ENCODE measurements around the gene CHCHD10.

Gene CHCHD10

GRCh38 chr22:23763954-23764353, 3.8 kb downstream of the CHCHD10 start:
- TF ChIP-seq ISL1 (CRISPR knock-in tag; IDR thresholded peaks at IDR 0.05) (no peak), TCF4 (CRISPR knock-in tag; IDR thresholded peaks at IDR 0.05; ENCODE audit: borderline replicate concordance) (no peak), TOX (CRISPR knock-in tag; IDR thresholded peaks at IDR 0.05; ENCODE audit: borderline replicate concordance) (no peak), ZNF565 (CRISPR knock-in tag; conservative IDR thresholded peaks at IDR 0.05; ENCODE audit: low read depth) (no peak), ESRRG (CRISPR knock-in tag; IDR thresholded peaks at IDR 0.05) (no peak), POU6F1 (CRISPR knock-in tag; IDR thresholded peaks at IDR 0.05; ENCODE audit: borderline replicate concordance, low read depth) (no peak), ZNF8 (CRISPR knock-in tag; IDR thresholded peaks at IDR 0.05) (no peak), BACH2 (CRISPR knock-in tag; IDR thresholded peaks at IDR 0.05; ENCODE audit: borderline replicate concordance) (no peak), ZFP30 (CRISPR knock-in tag; IDR thresholded peaks at IDR 0.05) (no peak), SNAI2 (CRISPR knock-in tag; IDR thresholded peaks at IDR 0.05) (no peak), PPARA (CRISPR knock-in tag; IDR thresholded peaks at IDR 0.05; ENCODE audit: borderline replicate concordance) (no peak), CSDC2 (CRISPR knock-in tag; IDR thresholded peaks at IDR 0.05) (no peak), PATZ1 (CRISPR knock-in tag; IDR thresholded peaks at IDR 0.05; ENCODE audit: borderline replicate concordance) (no peak), RARB (CRISPR knock-in tag; IDR thresholded peaks at IDR 0.05) (no peak), ZC3H10 (CRISPR knock-in tag; IDR thresholded peaks at IDR 0.05) (no peak), GLIS3 (CRISPR knock-in tag; IDR thresholded peaks at IDR 0.05) (no peak), ZNF70 (CRISPR knock-in tag; IDR thresholded peaks at IDR 0.05) (no peak), CSRNP3 (CRISPR knock-in tag; IDR thresholded peaks at IDR 0.05) (no peak), OSR1 (CRISPR knock-in tag; IDR thresholded peaks at IDR 0.05) (no peak)
- no peak for ATAC-seq

GRCh38 chr22:23763579-23763945, 4.2 kb downstream of the CHCHD10 start:
- ATAC-seq: no peak
- no peak for TF ChIP-seq PPARA (CRISPR knock-in tag; IDR thresholded peaks at IDR 0.05; ENCODE audit: borderline replicate concordance)
- TF ChIP-seq CREB5 (CRISPR knock-in tag; IDR thresholded peaks at IDR 0.05; ENCODE audit: low read depth): no peak
- TF ChIP-seq PATZ1 (CRISPR knock-in tag; IDR thresholded peaks at IDR 0.05; ENCODE audit: borderline replicate concordance): no peak
- no peak for TF ChIP-seq ARNTL (CRISPR knock-in tag; IDR thresholded peaks at IDR 0.05; ENCODE audit: borderline replicate concordance, low read depth)
- TF ChIP-seq ISL1 (CRISPR knock-in tag; IDR thresholded peaks at IDR 0.05): no peak
- no peak for TF ChIP-seq OSR1 (CRISPR knock-in tag; IDR thresholded peaks at IDR 0.05)
- TF ChIP-seq CSDC2 (CRISPR knock-in tag; IDR thresholded peaks at IDR 0.05): no peak
- no peak for TF ChIP-seq RARB (CRISPR knock-in tag; IDR thresholded peaks at IDR 0.05)
- no peak for TF ChIP-seq ZFP3 (CRISPR knock-in tag; IDR thresholded peaks at IDR 0.05)
- TF ChIP-seq TOX (CRISPR knock-in tag; IDR thresholded peaks at IDR 0.05; ENCODE audit: borderline replicate concordance): no peak
- TF ChIP-seq POU6F1 (CRISPR knock-in tag; IDR thresholded peaks at IDR 0.05; ENCODE audit: borderline replicate concordance, low read depth): no peak
- TF ChIP-seq CSRNP3 (CRISPR knock-in tag; IDR thresholded peaks at IDR 0.05): no peak
- TF ChIP-seq TCF4 (CRISPR knock-in tag; IDR thresholded peaks at IDR 0.05; ENCODE audit: borderline replicate concordance): no peak

Data from SK-N-SH treated with all-trans-retinoic acid at 6 μM for 48 hours (cell line).